Astrocyte (in vitro differentiated cells and primary cell): ENCODE results near the gene SCAMP4. TPM values are rescaled to one million over a fixed set of nuclear protein-coding genes. Genes with fewer than 3 reads are reported as not detected.

ENCODE experiments used
- DNase-seq: peaks from one replicate; pipeline ENCODE4 v3.0.0-alpha.2; 2010; ENCODE audit warnings: low read depth
- FAIRE-seq: peaks from 2 replicates; lab custom pipeline; 2011; peaks lifted over from hg19 to GRCh38; lab: Jason Lieb, UNC
- H2AFZ ChIP-seq: 2 replicates; pipeline ENCODE4 v1.6.0; 2012; ENCODE audit warnings: low read depth, low read length, inconsistent platforms
- H3K27ac ChIP-seq: 2 replicates; pipeline ENCODE4 v1.5.1; 2011; ENCODE audit warnings: low read depth, low read length, inconsistent platforms
- H3K27me3 ChIP-seq: 2 replicates; pipeline ENCODE4 v1.6.0; 2011; ENCODE audit warnings: low read length, inconsistent platforms; ENCODE audit not compliant: insufficient read depth
- H3K36me3 ChIP-seq: 2 replicates; pipeline ENCODE4 v1.5.1; 2011; ENCODE audit warnings: low read length, inconsistent platforms; ENCODE audit not compliant: insufficient read depth
- H3K4me1 ChIP-seq: 2 replicates; pipeline ENCODE4 v1.5.1; 2011; ENCODE audit warnings: low read length, inconsistent platforms; ENCODE audit not compliant: insufficient read depth
- H3K4me2 ChIP-seq: 2 replicates; pipeline ENCODE4 v1.6.0; 2012; ENCODE audit warnings: low read length, inconsistent platforms
- H3K4me3 ChIP-seq: 2 replicates; pipeline ENCODE4 v1.5.1; 2011; ENCODE audit warnings: low read depth, mild to moderate bottlenecking, low read length, inconsistent platforms; ENCODE audit not compliant: insufficient read depth
- H3K79me2 ChIP-seq: 2 replicates; pipeline ENCODE4 v1.6.0; 2012; ENCODE audit warnings: mild to moderate bottlenecking, low read length, inconsistent platforms; ENCODE audit not compliant: insufficient read depth
- H3K9ac ChIP-seq: 2 replicates; pipeline ENCODE4 v1.6.0; 2012; ENCODE audit warnings: mild to moderate bottlenecking, low read length, inconsistent platforms
- H3K9me3 ChIP-seq: 2 replicates; pipeline ENCODE4 v1.5.1; 2012; ENCODE audit warnings: low read depth, mild to moderate bottlenecking, low read length, inconsistent platforms; ENCODE audit not compliant: insufficient read depth
- H4K20me1 ChIP-seq: 2 replicates; pipeline ENCODE4 v1.6.0; 2012; ENCODE audit warnings: low read length, inconsistent platforms; ENCODE audit not compliant: insufficient read depth
- H3K27ac Mint-ChIP-seq: one replicate; pipeline ENCODE4 v1.8.0; 2021; ENCODE audit warnings: mild to moderate bottlenecking, mixed read lengths; ENCODE audit not compliant: unreplicated experiment
- H3K27me3 Mint-ChIP-seq: one replicate; pipeline ENCODE4 v1.8.0; 2021; ENCODE audit warnings: low read depth, mixed read lengths; ENCODE audit not compliant: unreplicated experiment
- H3K36me3 Mint-ChIP-seq: one replicate; pipeline ENCODE4 v1.8.0; 2021; ENCODE audit warnings: low read depth, mixed read lengths; ENCODE audit not compliant: unreplicated experiment
- H3K4me1 Mint-ChIP-seq: one replicate; pipeline ENCODE4 v1.8.0; 2021; ENCODE audit warnings: low read depth, mixed read lengths; ENCODE audit not compliant: unreplicated experiment
- H3K4me3 Mint-ChIP-seq: one replicate; pipeline ENCODE4 v1.8.0; 2021; ENCODE audit warnings: mild to moderate bottlenecking, moderate library complexity, mixed read lengths; ENCODE audit not compliant: unreplicated experiment
- H3K9me3 Mint-ChIP-seq: one replicate; pipeline ENCODE4 v1.8.0; 2021; ENCODE audit warnings: mild to moderate bottlenecking, mixed read lengths; ENCODE audit not compliant: unreplicated experiment
- EZH2 ChIP-seq: IDR thresholded peaks from 2 replicates; pipeline ENCODE4 v1.6.1; 2012; ENCODE audit warnings: mild to moderate bottlenecking, low read length, inconsistent platforms; ENCODE audit not compliant: insufficient read depth
- total RNA-seq: library from RNA; stranded (reverse); gene quantifications from 2 replicates; pipeline ENCODE4 v1.2.1, GENCODE V29; 2021
- TF ChIP-seq, protein P1 (sequence below): IDR thresholded peaks from 2 replicates; pipeline ENCODE4 v1.5.1; 2011; ENCODE audit warnings: low read depth, mild to moderate bottlenecking, inconsistent platforms, low read length, moderate library complexity; ENCODE audit not compliant: insufficient read depth

SCAMP4 gene
- total RNA-seq, 1 donor from 2014 or later, result 72.2 TPM

GRCh38 chr19:1947651-1948209, 42.5 kb downstream of the SCAMP4 start:
- no peak overlapping the region for H3K9ac ChIP-seq
- peaks cover 10% of the 10 kb centered on the region for H3K4me1 ChIP-seq
- Mint-ChIP-seq H3K4me1 (peaks cover 6% of the 10 kb centered on the region), H3K27me3 (no peaks in the 10 kb centered on the region), H3K27ac (no peak overlapping the region), H3K9me3 (no peaks in the 10 kb centered on the region), H3K4me3 (no peak overlapping the region), H3K36me3 (peaks cover 4% of the 10 kb centered on the region)
- peaks cover 88% of the 10 kb centered on the region for H3K79me2 ChIP-seq
- H3K36me3 ChIP-seq, result peaks cover 2% of the 10 kb centered on the region
- H3K4me2 ChIP-seq, result no peak overlapping the region
- DNase-seq, result no peak
- H3K4me3 ChIP-seq, result no peak overlapping the region
- TF ChIP-seq EZH2, result no peak
- TF ChIP-seq, protein P1, sequence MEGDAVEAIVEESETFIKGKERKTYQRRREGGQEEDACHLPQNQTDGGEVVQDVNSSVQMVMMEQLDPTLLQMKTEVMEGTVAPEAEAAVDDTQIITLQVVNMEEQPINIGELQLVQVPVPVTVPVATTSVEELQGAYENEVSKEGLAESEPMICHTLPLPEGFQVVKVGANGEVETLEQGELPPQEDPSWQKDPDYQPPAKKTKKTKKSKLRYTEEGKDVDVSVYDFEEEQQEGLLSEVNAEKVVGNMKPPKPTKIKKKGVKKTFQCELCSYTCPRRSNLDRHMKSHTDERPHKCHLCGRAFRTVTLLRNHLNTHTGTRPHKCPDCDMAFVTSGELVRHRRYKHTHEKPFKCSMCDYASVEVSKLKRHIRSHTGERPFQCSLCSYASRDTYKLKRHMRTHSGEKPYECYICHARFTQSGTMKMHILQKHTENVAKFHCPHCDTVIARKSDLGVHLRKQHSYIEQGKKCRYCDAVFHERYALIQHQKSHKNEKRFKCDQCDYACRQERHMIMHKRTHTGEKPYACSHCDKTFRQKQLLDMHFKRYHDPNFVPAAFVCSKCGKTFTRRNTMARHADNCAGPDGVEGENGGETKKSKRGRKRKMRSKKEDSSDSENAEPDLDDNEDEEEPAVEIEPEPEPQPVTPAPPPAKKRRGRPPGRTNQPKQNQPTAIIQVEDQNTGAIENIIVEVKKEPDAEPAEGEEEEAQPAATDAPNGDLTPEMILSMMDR, result no peak
- H3K27me3 ChIP-seq, result no peaks in the 10 kb centered on the region
- no peak for FAIRE-seq
- H2AFZ ChIP-seq, result no peak overlapping the region
- H3K27ac ChIP-seq, result no peak overlapping the region
- H3K9me3 ChIP-seq, result no peaks in the 10 kb centered on the region
- H4K20me1 ChIP-seq, result peaks cover 85% of the 10 kb centered on the region

- Histone ChIP-seq H3K4me1 (no peaks in the 10 kb centered on the region), H3K4me3 (no peak overlapping the region), H3K9ac (no peak overlapping the region), H3K9me3 (no peaks in the 10 kb centered on the region), H2AFZ (no peak overlapping the region), H3K27me3 (no peaks in the 10 kb centered on the region), H3K36me3 (peaks cover 2% of the 10 kb centered on the region), H3K4me2 (no peak overlapping the region), H3K27ac (no peak overlapping the region), H3K79me2 (peaks cover 88% of the 10 kb centered on the region), H4K20me1 (peaks cover 85% of the 10 kb centered on the region)
- Mint-ChIP-seq H3K4me3 (no peak overlapping the region), H3K9me3 (no peaks in the 10 kb centered on the region), H3K27me3 (no peaks in the 10 kb centered on the region), H3K36me3 (peaks cover 4% of the 10 kb centered on the region), H3K27ac (no peak overlapping the region), H3K4me1 (no peaks in the 10 kb centered on the region)
- DNase-seq (no peak), FAIRE-seq (no peak)
- TF ChIP-seq EZH2, result no peak
- TF ChIP-seq, protein P1, result no peak
Observed at GRCh38 chr19:1949304-1950101, 44.3 kb downstream of the SCAMP4 start.

DNA sequence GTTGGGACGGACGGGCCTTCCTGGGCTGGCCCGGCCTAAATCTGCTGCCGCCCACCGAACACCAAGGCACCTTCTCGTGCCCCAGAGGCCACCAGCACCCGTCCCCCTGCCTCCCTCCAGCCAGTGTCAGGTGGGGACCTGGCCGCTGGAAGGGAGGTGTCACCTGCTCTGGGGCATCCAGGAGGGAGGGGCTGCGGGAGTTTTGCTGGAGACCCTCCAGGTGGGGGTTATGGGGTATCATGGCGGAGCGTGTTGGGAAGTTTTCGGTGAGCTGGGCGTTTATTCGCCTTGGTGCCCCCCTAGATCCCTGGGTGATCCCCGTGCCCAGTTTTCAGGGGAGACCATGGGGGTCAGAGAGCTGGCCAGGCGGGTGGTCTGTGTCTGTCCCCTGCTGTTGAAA, 45.4 kb downstream of the SCAMP4 start:
- H3K27me3 Mint-ChIP-seq, result no peaks in the 10 kb centered on the region
- H3K27ac ChIP-seq, result no peak overlapping the region
- no peak for TF ChIP-seq EZH2
- TF ChIP-seq, protein P1, result no peak
- no peaks in the 10 kb centered on the region for H3K27me3 ChIP-seq
- FAIRE-seq, result no peak
- peaks cover 2% of the 10 kb centered on the region for H3K36me3 ChIP-seq
- H4K20me1 ChIP-seq, result peaks cover 85% of the 10 kb centered on the region
- H3K9ac ChIP-seq, result no peak overlapping the region
- H3K9me3 Mint-ChIP-seq, result no peaks in the 10 kb centered on the region
- H3K4me3 Mint-ChIP-seq, result no peak overlapping the region
- no peak overlapping the region for H3K4me3 ChIP-seq
- H3K4me2 ChIP-seq, result no peak overlapping the region
- no peak for DNase-seq
- no peaks in the 10 kb centered on the region for H3K4me1 ChIP-seq
- H3K79me2 ChIP-seq, result peaks cover 88% of the 10 kb centered on the region
- peaks cover 4% of the 10 kb centered on the region for H3K36me3 Mint-ChIP-seq
- H3K27ac Mint-ChIP-seq, result no peak overlapping the region
- no peaks in the 10 kb centered on the region for H3K9me3 ChIP-seq
- no peaks in the 10 kb centered on the region for H3K4me1 Mint-ChIP-seq
- H2AFZ ChIP-seq, result no peak overlapping the region
